ENCODE data around the gene PCDHA3. TPM values are rescaled to one million over a fixed set of nuclear protein-coding genes. Genes with fewer than 3 reads are reported as not detected.
"Not testable (repeated sequence)": the region's sequence is repeated elsewhere in the genome, so short reads cannot be mapped to it uniquely, and the experiment has no call there.

PCDHA3 gene
- total and polyA plus RNA-seq, 2 experiments from 2014 or later = 0.12 to 1.1 TPM

- Histone ChIP-seq H3K4me1 (ENCODE audit: insufficient read depth) (no peaks in the 10 kb centered on the region), H3K9me2 (replicated peaks; ENCODE audit: insufficient read depth) (no peaks in the 10 kb centered on the region), H3K36me3 (replicated peaks; ENCODE audit: insufficient read depth, low read depth) (peaks cover 4% of the 10 kb centered on the region), H3K4me2 (no peak within 1 kb of the TSS), H3K4me3 (no peak within 1 kb of the TSS), H3K27ac (no peak within 1 kb of the TSS), H2AFZ (no peak within 1 kb of the TSS), H4K20me1 (ENCODE audit: insufficient read depth, poor library complexity, severe bottlenecking) (no peaks in the 10 kb centered on the region), H3K27me3 (no peaks in the 10 kb centered on the region), H3K79me2 (no peaks in the 10 kb centered on the region), H3K9me3 (ENCODE audit: low read depth) (peaks cover 43% of the 10 kb centered on the region)
- 97% methylated on average over 27 of the region's 27 CpGs for WGBS (ENCODE audit: low lambda C conversion rate, missing lambda C conversion rate)
- DNase-seq (ENCODE audit: low spot score) = no peak
- TF ChIP-seq EZH2phosphoT487 (IDR thresholded peaks at IDR 0.05; ENCODE audit: low read depth, severe bottlenecking, unreplicated experiment) = no peak
- no peak for TF ChIP-seq CTCF (IDR thresholded peaks at IDR 0.05; ENCODE audit: poor library complexity)
- no peak for TF ChIP-seq EZH2 (IDR thresholded peaks at IDR 0.05; ENCODE audit: borderline replicate concordance)
Measured at GRCh38 chr5:140827704-140828361, 27.0 kb downstream of the PCDHA3 start, which contains the start of gene PCDHA6. TSS of gene PCDHA6 (plus strand) at chr5:140827960. CDS start at chr5:140828092, 132 bp downstream.

- H3K27ac ChIP-seq = no peak overlapping the region
- H3K27me3 ChIP-seq = no peaks in the 10 kb centered on the region
- no peaks in the 10 kb centered on the region for H4K20me1 ChIP-seq (ENCODE audit: insufficient read depth, poor library complexity, severe bottlenecking)
- H3K4me3 ChIP-seq = no peak overlapping the region
- DNase-seq (ENCODE audit: low spot score) = no peak
- H3K4me2 ChIP-seq = no peak overlapping the region
- peaks cover 47% of the 10 kb centered on the region for H3K9me3 ChIP-seq (ENCODE audit: low read depth)
- no peaks in the 10 kb centered on the region for H3K4me1 ChIP-seq (ENCODE audit: insufficient read depth)
- no peak overlapping the region for H2AFZ ChIP-seq
- peaks cover 5% of the 10 kb centered on the region for H3K36me3 ChIP-seq (replicated peaks; ENCODE audit: insufficient read depth, low read depth)
- TF ChIP-seq EZH2 (IDR thresholded peaks at IDR 0.05; ENCODE audit: borderline replicate concordance) (no peak), CTCF (IDR thresholded peaks at IDR 0.05; ENCODE audit: poor library complexity) (no peak), EZH2phosphoT487 (IDR thresholded peaks at IDR 0.05; ENCODE audit: low read depth, severe bottlenecking, unreplicated experiment) (no peak)
- H3K9me2 ChIP-seq (replicated peaks; ENCODE audit: insufficient read depth) = no peaks in the 10 kb centered on the region
- no peaks in the 10 kb centered on the region for H3K79me2 ChIP-seq
- WGBS (ENCODE audit: low lambda C conversion rate, missing lambda C conversion rate) = 95% methylated on average over 18 of the region's 18 CpGs
Measured at GRCh38 chr5:140828362-140828737, 27.5 kb downstream of the PCDHA3 start.

GRCh38 chr5:140829511-140830501 lies 28.9 kb downstream of the PCDHA3 start:
- H3K27ac ChIP-seq; H3K27me3 ChIP-seq; H3K4me2 ChIP-seq; H2AFZ ChIP-seq; H3K9me2 ChIP-seq (replicated peaks; ENCODE audit: insufficient read depth); H3K4me1 ChIP-seq (ENCODE audit: insufficient read depth); H3K4me3 ChIP-seq; DNase-seq (ENCODE audit: low spot score); H3K79me2 ChIP-seq; H3K36me3 ChIP-seq (replicated peaks; ENCODE audit: insufficient read depth, low read depth); H4K20me1 ChIP-seq (ENCODE audit: insufficient read depth, poor library complexity, severe bottlenecking): not testable (repeated sequence)
- WGBS (ENCODE audit: low lambda C conversion rate, missing lambda C conversion rate) = over 99% methylated on average over 91 of the region's 106 CpGs
- H3K9me3 ChIP-seq (ENCODE audit: low read depth) = peaks cover 47% of the 10 kb centered on the region

GRCh38 chr5:140833993-140834392 lies 33.1 kb downstream of the PCDHA3 start, which contains the start of gene PCDHA7:
TSS of gene PCDHA7 (plus strand) at chr5:140834269. CDS start at chr5:140834384, 115 bp downstream.
- Histone ChIP-seq H3K4me1 (ENCODE audit: insufficient read depth) (no peaks in the 10 kb centered on the region), H2AFZ (no peak within 1 kb of the TSS), H3K27ac (no peak within 1 kb of the TSS), H3K4me3 (no peak within 1 kb of the TSS), H3K9me2 (replicated peaks; ENCODE audit: insufficient read depth) (no peaks in the 10 kb centered on the region), H3K79me2 (no peaks in the 10 kb centered on the region), H4K20me1 (ENCODE audit: insufficient read depth, poor library complexity, severe bottlenecking) (no peaks in the 10 kb centered on the region), H3K9me3 (ENCODE audit: low read depth) (peaks cover 26% of the 10 kb centered on the region), H3K36me3 (replicated peaks; ENCODE audit: insufficient read depth, low read depth) (peaks cover 5% of the 10 kb centered on the region), H3K27me3 (no peaks in the 10 kb centered on the region), H3K4me2 (no peak within 1 kb of the TSS)
- WGBS (ENCODE audit: low lambda C conversion rate, missing lambda C conversion rate) = 89% methylated on average over 8 of the region's 8 CpGs
- DNase-seq (ENCODE audit: low spot score) = no peak
- TF ChIP-seq CTCF (IDR thresholded peaks at IDR 0.05; ENCODE audit: poor library complexity) (no peak), EZH2phosphoT487 (IDR thresholded peaks at IDR 0.05; ENCODE audit: low read depth, severe bottlenecking, unreplicated experiment) (no peak), EZH2 (IDR thresholded peaks at IDR 0.05; ENCODE audit: borderline replicate concordance) (no peak)

- WGBS (ENCODE audit: low lambda C conversion rate, missing lambda C conversion rate) = 92% methylated on average over 28 of the region's 38 CpGs
- peaks cover 29% of the 10 kb centered on the region for H3K9me3 ChIP-seq (ENCODE audit: low read depth)
- H3K79me2 ChIP-seq; H3K27ac ChIP-seq; H3K27me3 ChIP-seq; H4K20me1 ChIP-seq (ENCODE audit: insufficient read depth, poor library complexity, severe bottlenecking); H3K4me2 ChIP-seq; H3K4me1 ChIP-seq (ENCODE audit: insufficient read depth); DNase-seq (ENCODE audit: low spot score); H3K36me3 ChIP-seq (replicated peaks; ENCODE audit: insufficient read depth, low read depth); H2AFZ ChIP-seq; H3K9me2 ChIP-seq (replicated peaks; ENCODE audit: insufficient read depth); H3K4me3 ChIP-seq: not testable (repeated sequence)
Measured at GRCh38 chr5:140834439-140835008, 33.7 kb downstream of the PCDHA3 start.

Data from hepatocyte (in vitro differentiated cells).